GM13977 (cell line): ENCODE results near the gene CCNH.

Source experiments
- DNase-seq: peaks from one replicate; pipeline ENCODE4 v3.0.0; 2012; ENCODE audit warnings: low spot score
- in situ Hi-C: fragments of 300-500 bp; cut with MboI; formaldehyde crosslinking; loops from one replicate; pipeline ENCODE4 v1.12.0; 2022; ENCODE audit warnings: low sequenced_read_pairs, low pct_unique_long_range_greater_than_20kb, mixed read lengths, inconsistent platforms; ENCODE audit not compliant: unreplicated experiment
- TF ChIP-seq, protein P1 (sequence below): IDR thresholded peaks from 2 replicates; pipeline ENCODE4 v1.5.1; 2012; ENCODE audit warnings: mild to moderate bottlenecking, control low read depth; ENCODE audit not compliant: insufficient read depth; ENCODE audit errors: extremely low read depth, missing control alignments

CCNH gene

DNA sequence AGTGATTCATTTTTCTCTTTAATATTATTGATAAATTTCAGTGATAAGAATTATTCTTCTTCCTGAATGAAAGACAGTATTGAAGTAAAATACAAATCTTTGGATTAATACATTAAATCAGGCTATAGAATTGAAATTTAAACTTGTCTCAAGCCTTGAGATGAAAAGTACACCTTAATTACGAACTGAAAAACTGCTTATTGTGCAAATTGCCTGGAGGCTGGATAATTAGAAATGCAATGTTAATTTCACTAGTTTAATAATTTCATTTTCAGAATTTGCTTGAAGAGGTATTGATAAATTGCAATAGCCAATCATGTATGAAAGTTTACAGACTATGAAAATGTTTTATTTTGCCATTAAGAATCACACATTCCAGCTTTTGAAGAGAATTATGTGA lies 11.0 kb upstream of the CCNH start:
- TF ChIP-seq, protein P1, sequence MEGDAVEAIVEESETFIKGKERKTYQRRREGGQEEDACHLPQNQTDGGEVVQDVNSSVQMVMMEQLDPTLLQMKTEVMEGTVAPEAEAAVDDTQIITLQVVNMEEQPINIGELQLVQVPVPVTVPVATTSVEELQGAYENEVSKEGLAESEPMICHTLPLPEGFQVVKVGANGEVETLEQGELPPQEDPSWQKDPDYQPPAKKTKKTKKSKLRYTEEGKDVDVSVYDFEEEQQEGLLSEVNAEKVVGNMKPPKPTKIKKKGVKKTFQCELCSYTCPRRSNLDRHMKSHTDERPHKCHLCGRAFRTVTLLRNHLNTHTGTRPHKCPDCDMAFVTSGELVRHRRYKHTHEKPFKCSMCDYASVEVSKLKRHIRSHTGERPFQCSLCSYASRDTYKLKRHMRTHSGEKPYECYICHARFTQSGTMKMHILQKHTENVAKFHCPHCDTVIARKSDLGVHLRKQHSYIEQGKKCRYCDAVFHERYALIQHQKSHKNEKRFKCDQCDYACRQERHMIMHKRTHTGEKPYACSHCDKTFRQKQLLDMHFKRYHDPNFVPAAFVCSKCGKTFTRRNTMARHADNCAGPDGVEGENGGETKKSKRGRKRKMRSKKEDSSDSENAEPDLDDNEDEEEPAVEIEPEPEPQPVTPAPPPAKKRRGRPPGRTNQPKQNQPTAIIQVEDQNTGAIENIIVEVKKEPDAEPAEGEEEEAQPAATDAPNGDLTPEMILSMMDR: no peak
- no peak for DNase-seq
- in situ Hi-C loops: no loop called here

DNA sequence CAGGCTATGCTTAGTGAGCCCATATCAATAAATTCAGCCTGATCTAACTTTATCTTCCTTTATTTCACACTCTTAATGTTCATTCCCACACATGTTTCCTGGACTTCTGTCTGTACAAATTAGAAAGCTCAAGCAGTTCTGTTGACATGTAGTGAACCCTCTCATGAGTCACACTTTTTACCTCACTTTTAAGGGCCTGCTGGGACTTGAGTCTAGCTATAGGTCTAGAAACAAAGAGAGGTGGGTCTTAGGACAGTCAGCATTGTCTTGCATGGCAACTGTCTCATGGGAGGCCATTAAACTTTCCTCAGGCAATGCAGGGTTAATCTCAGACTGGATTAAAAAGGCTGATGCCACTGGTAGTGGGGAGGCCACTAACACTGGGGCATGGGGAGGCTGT lies 8.6 kb upstream of the CCNH start:
- in situ Hi-C loops: no loop called here
- no peak for DNase-seq
- TF ChIP-seq, protein P1: no peak

DNA sequence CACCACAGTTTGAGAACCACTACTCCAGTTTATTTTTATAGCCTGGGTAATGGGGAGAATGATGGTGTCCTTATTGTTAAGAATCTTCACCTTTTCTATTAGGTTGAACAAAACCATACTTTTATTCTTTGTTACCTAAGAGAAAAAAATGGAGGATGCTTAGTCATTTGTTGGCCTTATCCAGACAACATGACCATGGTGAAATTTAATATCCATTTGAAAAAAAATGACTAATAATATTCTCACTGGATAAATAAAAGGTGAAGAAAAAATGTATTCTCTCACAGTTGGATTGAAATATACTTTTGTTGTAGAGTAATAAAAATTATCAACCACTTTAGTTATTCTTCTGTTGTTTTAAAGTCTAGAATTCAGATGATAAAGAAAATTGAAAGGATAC lies 5.8 kb upstream of the CCNH start:
- DNase-seq: no peak
- in situ Hi-C loops: no loop called here
- TF ChIP-seq, protein P1: no peak

DNA sequence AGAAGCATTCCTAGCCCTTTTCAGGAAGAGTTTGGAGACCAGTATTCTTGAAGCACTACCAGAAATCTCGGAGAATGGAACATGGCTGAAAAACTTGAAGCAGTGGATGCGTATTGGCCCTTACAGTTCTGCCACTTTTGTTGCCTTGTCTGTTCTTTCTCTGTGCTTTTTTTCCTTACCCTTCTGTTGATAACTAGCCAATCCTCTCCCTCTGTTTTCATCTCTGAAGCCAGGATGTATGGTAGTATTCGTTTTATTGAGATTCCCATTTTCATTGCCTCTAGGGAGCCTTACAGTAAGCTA lies 564 bp upstream of the CCNH start:
- in situ Hi-C loops: no loop called here
- TF ChIP-seq, protein P1: no peak
- no peak for DNase-seq

DNA sequence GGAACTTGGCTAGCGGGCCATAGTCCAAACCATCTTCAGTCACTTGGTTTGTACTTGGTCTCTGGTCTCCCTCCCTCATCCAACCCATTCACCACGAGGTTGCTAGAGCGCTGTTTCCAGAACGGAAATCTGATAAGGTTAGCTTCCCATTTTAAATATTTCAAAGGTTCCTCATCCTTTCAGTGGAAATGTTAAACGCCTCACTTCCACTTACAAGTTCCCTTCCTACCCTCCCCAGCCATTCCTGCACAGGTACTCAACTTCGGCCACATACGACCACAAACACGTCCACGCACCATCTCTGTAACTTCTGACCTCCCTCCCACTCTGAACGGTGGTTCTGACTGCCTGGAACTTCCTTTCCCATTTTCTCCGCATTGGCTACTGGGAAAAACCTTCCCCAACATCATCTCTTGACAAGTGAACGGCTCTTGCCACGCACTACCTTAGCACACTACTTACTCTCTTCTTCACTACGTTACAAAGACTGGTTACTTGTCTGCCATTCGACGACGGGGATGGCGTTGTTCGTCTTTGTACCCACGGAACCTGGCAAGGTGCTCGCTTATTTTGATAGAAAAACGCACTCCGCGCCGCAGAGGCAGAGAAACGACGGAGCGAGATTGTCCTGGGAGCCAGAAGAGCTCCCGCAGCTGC lies 629 bp downstream of the CCNH start:
- in situ Hi-C loops: no loop called here
- no peak for DNase-seq

DNA sequence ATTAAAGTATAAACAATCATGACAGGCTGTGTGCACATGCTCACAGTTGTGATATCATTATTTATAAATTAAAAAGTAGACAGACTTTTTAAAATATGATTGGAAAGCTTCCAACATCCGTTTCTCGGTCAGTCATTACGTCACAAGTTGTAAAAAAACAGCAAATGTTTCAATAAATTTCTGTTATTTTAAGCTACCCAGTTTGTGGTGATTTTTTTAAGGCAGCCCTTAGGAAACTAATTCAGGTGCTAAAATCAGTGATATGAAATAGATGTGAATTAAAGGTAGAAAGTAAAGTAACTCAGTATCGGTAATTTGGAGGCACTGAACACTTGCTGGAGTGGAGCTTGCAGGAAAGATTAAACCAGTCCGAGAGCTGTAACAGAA lies 1.2 kb downstream of the CCNH start:
- in situ Hi-C loops: no loop called here

More for the DNA sequence above, 629 bp downstream of the CCNH start:
- TF ChIP-seq, protein P1: no peak

DNA sequence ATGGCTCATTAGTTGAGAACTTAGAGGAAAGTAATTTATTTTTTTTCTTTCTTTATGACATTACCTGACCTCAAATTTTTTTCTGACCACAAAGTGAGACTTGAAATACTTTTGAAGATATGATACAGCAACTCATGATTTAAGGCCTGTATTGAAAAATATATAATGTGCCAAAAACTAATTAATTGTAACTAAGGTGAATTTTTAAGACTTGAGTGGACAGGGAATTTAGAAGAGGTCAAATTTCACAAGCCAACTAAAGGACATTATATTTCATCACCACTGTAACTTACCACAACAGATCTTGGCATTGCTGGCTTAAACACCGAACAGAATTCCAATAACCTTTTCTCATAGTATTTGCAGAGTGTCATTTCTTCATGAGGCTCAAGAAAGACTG lies 1.8 kb downstream of the CCNH start:
- TF ChIP-seq, protein P1: no peak
- in situ Hi-C loops: no loop called here
- no peak for DNase-seq

More for the DNA sequence above, 1.2 kb downstream of the CCNH start:
- TF ChIP-seq, protein P1: no peak
- DNase-seq: no peak
